ENCODE results near the gene RANBP1. TPM values are rescaled to one million over a fixed set of nuclear protein-coding genes. Genes with fewer than 3 reads are reported as not detected.

The RANBP1 gene
- total RNA-seq, 1 donor: 191 TPM

- TF ChIP-seq CTCF (IDR thresholded peaks at IDR 0.05; ENCODE audit: insufficient read depth, low read length): no peak
- DNase-seq (ENCODE audit: low read depth): no peak
These were observed 21.6 kb upstream of the RANBP1 start for GRCh38 chr22:20094197-20094807.

GRCh38 chr22:20095521-20095920 is 20.4 kb upstream of the RANBP1 start:
- no peak for DNase-seq (ENCODE audit: low read depth)
- TF ChIP-seq CTCF (IDR thresholded peaks at IDR 0.05; ENCODE audit: insufficient read depth, low read length): no peak
- H3K4me3 ChIP-seq (ENCODE audit: low read depth, low read length): no peak overlapping the region

More at GRCh38 chr22:20094197-20094807, 21.6 kb upstream of the RANBP1 start:
- H3K4me3 ChIP-seq (ENCODE audit: low read depth, low read length): no peak overlapping the region

DNA sequence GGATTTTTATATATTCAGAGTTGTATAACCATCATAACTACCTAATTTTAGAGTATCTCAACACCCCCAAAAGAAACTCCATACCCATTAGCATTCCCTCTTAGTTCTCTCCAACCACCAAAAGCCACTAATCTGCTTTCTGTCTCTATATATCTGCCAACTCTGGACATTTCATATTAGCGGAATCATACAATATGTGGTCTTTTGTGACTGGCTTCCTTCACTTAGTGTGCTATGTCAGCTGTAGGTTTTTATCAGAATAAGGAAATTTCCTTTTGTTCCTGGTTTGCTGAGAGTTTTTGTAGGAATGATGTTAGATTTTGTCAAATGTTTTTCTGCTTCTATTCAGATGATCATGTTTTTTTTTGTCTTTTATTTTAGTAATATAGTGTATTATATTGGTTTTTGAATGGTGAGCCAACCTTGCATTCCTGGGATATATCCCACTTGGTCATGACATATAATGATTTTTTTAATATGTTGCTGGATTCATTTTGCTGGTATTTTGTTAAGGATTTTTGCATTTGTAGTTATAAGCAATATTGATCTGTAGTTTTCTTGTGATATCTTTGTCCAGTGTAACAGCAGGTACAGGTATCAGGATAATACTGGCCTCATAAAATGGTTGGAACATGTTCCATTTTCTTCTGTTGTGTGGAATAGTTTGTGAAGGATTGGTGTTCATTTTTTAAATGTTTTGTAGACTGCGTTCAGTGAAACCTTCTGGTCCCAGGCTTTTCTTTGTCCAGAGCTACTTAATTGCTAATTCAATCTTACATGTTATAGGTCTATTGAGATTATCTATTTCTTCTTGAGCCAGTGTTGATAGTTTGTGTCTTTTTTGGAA is 19.1 kb upstream of the RANBP1 start:
- DNase-seq (ENCODE audit: low read depth): no peak
- no peak for TF ChIP-seq CTCF (IDR thresholded peaks at IDR 0.05; ENCODE audit: insufficient read depth, low read length)

GRCh38 chr22:20099099-20099711 is 16.7 kb upstream of the RANBP1 start:
- no peak for DNase-seq (ENCODE audit: low read depth)
- no peak overlapping the region for H3K4me3 ChIP-seq (ENCODE audit: low read depth, low read length)
- TF ChIP-seq CTCF (IDR thresholded peaks at IDR 0.05; ENCODE audit: insufficient read depth, low read length): no peak

More for the DNA sequence above, 19.1 kb upstream of the RANBP1 start:
- no peak overlapping the region for H3K4me3 ChIP-seq (ENCODE audit: low read depth, low read length)

- TF ChIP-seq CTCF (IDR thresholded peaks at IDR 0.05; ENCODE audit: insufficient read depth, low read length): no peak
- no peak overlapping the region for H3K4me3 ChIP-seq (ENCODE audit: low read depth, low read length)
- DNase-seq (ENCODE audit: low read depth): no peak
These were observed 14.3 kb upstream of the RANBP1 start for GRCh38 chr22:20101638-20102037.

GRCh38 chr22:20102203-20102780 is 13.6 kb upstream of the RANBP1 start:
- H3K4me3 ChIP-seq (ENCODE audit: low read depth, low read length): no peak overlapping the region
- no peak for TF ChIP-seq CTCF (IDR thresholded peaks at IDR 0.05; ENCODE audit: insufficient read depth, low read length)
- DNase-seq (ENCODE audit: low read depth): no peak
